ENCODE data around the gene MYO3B. TPM values are rescaled to one million over a fixed set of nuclear protein-coding genes. Genes with fewer than 3 reads are reported as not detected.

MYO3B gene
- total and polyA plus RNA-seq, 2 donors (not counting 3 experiments of a cell fraction or from before 2014, with no cell fraction given) = 0.03 TPM; not detected in 1

DNA sequence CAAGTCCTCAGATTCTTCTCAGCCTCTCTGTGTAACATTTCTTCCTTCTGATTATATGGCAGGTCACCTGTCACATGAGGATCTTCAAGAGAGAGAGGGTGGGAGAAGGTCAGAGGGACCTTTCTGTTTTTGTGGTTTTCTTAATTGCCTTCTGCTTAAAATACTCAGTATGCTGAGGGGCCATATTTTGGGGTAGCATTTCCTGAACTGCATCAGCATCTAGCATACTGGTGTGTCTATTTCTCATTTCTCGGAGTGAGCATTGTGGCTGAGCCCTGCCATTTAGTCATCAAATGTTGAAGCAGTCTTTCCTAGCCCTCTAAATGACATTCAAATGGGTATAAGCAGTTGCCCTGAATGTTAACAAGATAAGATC, 162.7 kb downstream of the MYO3B start:
- FAIRE-seq (no peak), DNase-seq (ENCODE audit: low read depth, low spot score) (no peak)
- H3K27me3 ChIP-seq (ENCODE audit: control insufficient read depth in 2 of 2, insufficient read depth in 2 of 2, low read length in 2 of 2) = peaks cover 11 to 15% of the 10 kb centered on the region in 2 experiments
- H3K36me3 ChIP-seq (ENCODE audit: control insufficient read depth in 2 of 2, extremely low read depth in 1 of 2, insufficient read depth in 2 of 2, low read length in 2 of 2) = no peaks in the 10 kb centered on the region
- H3K4me2 ChIP-seq (ENCODE audit: insufficient read depth, low read length) = no peak overlapping the region
- ChIA-PET POLR2A (no interaction called here), CTCF (no interaction called here)
- BruUV-seq (replicated peaks) = no TSS peak
- no peak overlapping the region for H3K9ac ChIP-seq (replicated peaks; ENCODE audit: extremely low read depth, insufficient read depth, low read length)
- H4K20me1 ChIP-seq (replicated peaks; ENCODE audit: control insufficient read depth, extremely low read depth, insufficient read depth, low read length) = no peaks in the 10 kb centered on the region
- TF ChIP-seq, protein P1, sequence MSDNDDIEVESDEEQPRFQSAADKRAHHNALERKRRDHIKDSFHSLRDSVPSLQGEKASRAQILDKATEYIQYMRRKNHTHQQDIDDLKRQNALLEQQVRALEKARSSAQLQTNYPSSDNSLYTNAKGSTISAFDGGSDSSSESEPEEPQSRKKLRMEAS (IDR thresholded peaks at IDR 0.05; ENCODE audit: insufficient read depth, insufficient read length) = no peak
- no peak for TF ChIP-seq POLR2A (IDR thresholded peaks at IDR 0.05; ENCODE audit: low read depth, low read length)
- no peak for TF ChIP-seq GATA2 (IDR thresholded peaks at IDR 0.05; ENCODE audit: insufficient read depth, insufficient read length, low read depth, low read length)
- TF ChIP-seq FOS (IDR thresholded peaks at IDR 0.05; ENCODE audit: borderline replicate concordance, insufficient read depth, low read length) = no peak
- TF ChIP-seq JUN (IDR thresholded peaks at IDR 0.05; ENCODE audit: borderline replicate concordance, insufficient read depth, insufficient read length, low read depth) = no peak
- TF ChIP-seq, protein P2, sequence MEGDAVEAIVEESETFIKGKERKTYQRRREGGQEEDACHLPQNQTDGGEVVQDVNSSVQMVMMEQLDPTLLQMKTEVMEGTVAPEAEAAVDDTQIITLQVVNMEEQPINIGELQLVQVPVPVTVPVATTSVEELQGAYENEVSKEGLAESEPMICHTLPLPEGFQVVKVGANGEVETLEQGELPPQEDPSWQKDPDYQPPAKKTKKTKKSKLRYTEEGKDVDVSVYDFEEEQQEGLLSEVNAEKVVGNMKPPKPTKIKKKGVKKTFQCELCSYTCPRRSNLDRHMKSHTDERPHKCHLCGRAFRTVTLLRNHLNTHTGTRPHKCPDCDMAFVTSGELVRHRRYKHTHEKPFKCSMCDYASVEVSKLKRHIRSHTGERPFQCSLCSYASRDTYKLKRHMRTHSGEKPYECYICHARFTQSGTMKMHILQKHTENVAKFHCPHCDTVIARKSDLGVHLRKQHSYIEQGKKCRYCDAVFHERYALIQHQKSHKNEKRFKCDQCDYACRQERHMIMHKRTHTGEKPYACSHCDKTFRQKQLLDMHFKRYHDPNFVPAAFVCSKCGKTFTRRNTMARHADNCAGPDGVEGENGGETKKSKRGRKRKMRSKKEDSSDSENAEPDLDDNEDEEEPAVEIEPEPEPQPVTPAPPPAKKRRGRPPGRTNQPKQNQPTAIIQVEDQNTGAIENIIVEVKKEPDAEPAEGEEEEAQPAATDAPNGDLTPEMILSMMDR (IDR thresholded peaks at IDR 0.05; ENCODE audit: extremely low read depth in 1 of 2, insufficient read depth in 1 of 2, low read depth in 1 of 2, low read length in 2 of 2) = no peak
- TF ChIP-seq MYC (IDR thresholded peaks at IDR 0.05; ENCODE audit: low read depth, low read length) = no peak
- no peak for TF ChIP-seq EZH2 (IDR thresholded peaks at IDR 0.05; ENCODE audit: borderline replicate concordance, low read depth, low read length, severe bottlenecking)
- no peak for TF ChIP-seq POLR2AphosphoS5 (IDR thresholded peaks at IDR 0.05; ENCODE audit: insufficient read depth, low read depth, low read length)
- no peaks in the 10 kb centered on the region for H3K4me1 ChIP-seq (ENCODE audit: control insufficient read depth, extremely low read depth, insufficient read depth, low read length)
- no peak overlapping the region for H3K4me3 ChIP-seq (replicated peaks in 1 of 3; ENCODE audit: insufficient read depth in 1 of 3, low read depth in 1 of 3, low read length in 3 of 3)
- H3K9me3 ChIP-seq (replicated peaks; ENCODE audit: control insufficient read depth, insufficient read depth, low read length) = no peaks in the 10 kb centered on the region
- H3K9me1 ChIP-seq (replicated peaks; ENCODE audit: control insufficient read depth, extremely low read depth, insufficient read depth, low read length) = no peaks in the 10 kb centered on the region
- dilution Hi-C loops (cut with MboI; ENCODE audit: extremely low pct_ligation_motif_present, low sequenced_read_pairs) = no loop called here
- H3K79me2 ChIP-seq (ENCODE audit: control insufficient read depth, insufficient read depth, low read length) = no peaks in the 10 kb centered on the region
- H2AFZ ChIP-seq (ENCODE audit: low read depth, low read length) = no peak overlapping the region
- no peak overlapping the region for H3K27ac ChIP-seq (ENCODE audit: insufficient read depth, low read depth, low read length)
- intact Hi-C loops (cut with micrococcal nuclease) = no loop called here
